GM19397 (cell line): ENCODE measurements around the gene UBE2L5.

Experiments
- ATAC-seq: cut with Tn5 transposase; IDR thresholded peaks from one replicate; pipeline ENCODE4 v1.9.1; 2021; ENCODE audit warnings: mild to moderate bottlenecking, moderate library complexity; ENCODE audit not compliant: unreplicated experiment

The UBE2L5 gene

DNA sequence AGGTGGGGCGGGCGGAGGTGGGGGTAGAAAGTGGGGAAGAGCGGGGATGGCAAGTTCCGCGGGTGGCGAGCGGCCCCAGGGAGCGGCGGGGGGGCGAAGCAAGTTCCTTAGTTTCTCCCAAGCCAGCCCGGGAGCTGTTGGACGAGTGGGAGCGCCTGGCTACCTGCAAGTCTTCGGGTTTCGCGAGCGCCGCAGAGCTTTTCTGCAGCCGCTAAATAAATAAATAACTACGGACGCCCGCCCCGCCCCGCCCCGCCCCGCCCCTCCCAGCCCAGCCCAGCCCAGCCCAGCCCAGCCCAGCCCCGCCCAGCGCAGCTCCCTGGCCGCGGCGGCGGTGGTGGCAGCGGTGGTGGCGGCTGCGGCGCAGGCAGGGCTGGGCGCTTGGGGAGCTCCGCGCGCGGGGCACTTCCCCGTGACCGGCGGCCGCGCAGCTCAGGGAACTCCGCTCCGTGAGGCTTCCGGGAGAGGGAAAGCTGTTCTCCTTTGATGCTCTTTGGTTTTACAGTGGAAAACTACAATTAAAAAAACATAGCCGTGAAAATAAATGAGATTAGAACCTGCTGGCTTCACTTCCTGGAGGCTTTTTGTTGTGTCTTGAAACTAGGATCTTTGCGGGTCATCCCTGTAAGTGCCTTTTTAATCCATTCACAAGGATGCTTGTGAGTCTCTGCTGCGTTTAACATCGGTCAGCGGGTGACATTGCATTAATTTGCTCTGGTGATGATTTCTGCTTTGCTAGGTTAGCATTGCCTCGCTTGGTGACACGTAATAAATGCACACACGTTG lies at the start of gene UBE2L5:
Gene UBE2L5 (plus strand): TSS at position 440 of the 786 bp plus-strand sequence. CDS start 5,498 bp downstream, outside the sequence.
- ATAC-seq = peak; percentile 81

DNA sequence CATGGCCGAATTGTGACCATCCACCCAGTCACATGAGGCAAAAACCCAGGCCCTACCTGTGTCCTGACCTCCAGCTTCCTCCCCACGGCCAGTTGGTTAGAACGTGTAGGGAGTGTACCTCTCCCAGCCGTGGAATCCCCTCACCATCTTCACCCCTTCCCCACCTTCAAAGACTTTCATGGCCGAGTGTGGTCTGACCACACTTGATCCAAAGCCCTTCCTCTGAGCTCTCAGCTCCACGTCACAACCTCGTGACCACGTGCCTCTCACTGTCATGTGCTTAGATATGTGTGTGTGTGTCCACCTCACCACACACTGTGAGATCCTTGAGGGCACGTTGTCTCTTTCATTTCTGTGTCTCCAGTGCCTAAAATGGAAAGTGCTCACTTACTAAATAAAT lies 48.6 kb upstream of the UBE2L5 start:
- no peak for ATAC-seq

DNA sequence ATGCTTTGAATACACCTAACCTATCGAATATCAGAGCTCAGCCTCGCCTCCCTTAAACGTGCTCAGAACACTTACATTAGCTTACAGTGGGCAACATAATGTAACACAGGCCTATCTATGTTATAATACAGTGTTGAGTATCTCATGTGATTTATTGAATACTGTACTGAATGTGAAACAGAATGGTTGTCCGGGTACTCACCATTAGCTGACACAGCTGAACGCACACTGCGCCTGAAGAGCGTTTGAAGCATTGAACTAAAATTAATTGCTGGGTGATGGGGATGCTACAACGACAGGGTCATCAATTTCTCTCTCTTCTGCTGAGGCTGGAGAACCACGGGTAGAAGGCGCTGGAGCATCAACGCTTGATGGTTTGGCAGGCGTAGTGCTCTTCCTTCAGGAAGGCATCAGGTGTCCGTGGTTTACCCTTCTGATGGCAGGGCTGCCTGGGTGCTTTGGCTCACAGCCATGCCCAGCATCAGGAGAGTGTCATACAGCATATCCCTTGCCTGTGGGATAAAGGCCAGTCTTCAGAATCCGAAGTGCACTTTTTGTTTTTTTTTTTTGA lies 46.9 kb upstream of the UBE2L5 start:
- no peak for ATAC-seq

DNA sequence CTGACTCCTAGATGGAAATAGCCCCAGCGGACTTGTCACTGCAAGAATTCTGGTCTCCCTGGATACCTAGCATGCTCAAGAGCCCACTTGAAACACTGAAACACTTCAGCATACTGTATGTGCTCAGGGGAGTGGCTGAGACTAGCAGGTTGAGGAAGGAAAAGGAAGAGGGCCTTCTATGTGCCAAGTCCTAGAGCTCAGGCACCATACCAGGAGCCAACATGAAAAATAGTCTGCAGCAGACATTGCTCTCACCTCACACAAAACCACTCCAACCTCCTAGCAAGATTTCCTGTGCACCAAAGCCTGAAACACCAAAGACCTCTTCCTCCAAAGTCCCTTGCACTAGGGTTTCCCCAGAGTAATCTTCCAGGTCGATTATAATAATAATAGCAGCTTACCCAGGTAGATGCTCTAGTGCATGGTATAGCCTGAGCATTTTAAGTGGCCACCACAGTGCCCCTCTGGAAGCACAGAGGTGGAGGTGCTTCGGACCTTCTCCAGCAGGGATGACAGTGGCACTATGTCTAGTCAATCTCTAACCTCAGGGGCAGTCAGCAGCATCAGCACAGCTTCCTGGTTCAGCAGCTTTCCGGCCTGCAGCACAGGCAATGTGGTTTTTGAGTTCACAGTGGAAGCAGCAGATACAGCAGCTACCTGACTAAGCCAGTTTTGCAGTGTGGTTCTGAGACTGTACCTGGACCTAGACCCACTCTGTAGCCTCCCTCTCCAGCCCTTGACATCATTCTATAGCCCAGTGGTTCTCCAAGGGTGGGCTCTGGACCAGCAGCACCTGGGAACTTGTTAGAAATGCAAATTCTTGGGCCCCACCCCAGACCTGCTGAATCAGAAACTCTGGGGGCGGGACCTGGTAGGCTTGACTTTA lies 45.6 kb upstream of the UBE2L5 start:
- ATAC-seq = peak; percentile 55

DNA sequence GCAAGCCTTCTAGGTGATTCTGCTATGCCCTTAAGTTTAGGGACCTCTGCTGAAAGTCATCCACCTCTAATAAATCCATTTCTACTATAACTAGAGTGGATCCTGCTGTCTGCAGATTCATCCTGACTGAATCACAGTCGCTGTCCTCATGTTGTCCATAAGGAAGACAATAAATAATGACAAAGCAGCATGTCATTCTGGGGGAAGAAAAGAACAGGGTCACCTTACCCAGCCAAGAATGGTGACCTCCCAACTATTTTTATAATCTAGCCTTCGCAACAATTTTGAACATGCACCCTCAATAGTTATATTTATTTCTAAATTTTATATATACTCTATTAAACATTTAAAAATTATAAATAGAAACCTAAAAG lies 45.0 kb upstream of the UBE2L5 start:
- ATAC-seq = no peak

DNA sequence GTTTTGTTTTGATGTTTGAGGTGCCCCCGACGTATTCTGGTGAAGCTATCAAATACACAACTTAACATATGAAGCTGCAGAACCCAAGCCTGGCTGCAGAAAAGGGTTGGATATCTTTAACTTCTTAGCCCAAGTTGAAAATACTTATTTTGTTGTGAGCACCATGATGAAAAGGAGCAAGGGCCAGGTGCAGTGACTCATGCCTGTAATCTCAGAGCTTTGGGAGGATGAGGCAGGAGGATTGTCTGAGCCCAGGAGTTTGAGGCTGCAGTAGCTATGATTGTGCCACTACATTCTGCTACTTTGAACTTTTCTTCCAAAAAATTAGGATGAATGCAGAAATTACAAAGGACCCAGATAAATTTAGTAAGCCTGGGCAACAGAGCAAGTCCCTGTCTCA lies 44.1 kb upstream of the UBE2L5 start:
- no peak for ATAC-seq

DNA sequence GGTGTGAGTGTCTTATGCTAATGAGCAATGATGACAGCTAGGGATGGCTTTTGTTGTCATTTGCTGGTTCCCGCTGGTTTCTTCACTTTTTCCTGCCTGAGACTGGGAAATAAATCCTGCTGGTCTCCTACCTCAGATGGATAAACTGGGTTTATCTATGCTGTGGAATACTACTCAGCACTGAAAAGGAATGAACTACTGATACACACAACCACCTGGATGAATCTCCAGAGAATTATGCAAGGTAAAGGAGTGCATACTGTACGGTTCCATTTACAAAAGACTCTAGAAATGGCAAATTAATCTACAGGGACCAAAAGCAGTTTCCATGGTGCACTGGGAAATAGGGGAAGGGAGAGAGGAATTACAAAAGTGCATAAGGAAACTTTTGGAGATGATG lies 41.2 kb upstream of the UBE2L5 start:
- no peak for ATAC-seq

DNA sequence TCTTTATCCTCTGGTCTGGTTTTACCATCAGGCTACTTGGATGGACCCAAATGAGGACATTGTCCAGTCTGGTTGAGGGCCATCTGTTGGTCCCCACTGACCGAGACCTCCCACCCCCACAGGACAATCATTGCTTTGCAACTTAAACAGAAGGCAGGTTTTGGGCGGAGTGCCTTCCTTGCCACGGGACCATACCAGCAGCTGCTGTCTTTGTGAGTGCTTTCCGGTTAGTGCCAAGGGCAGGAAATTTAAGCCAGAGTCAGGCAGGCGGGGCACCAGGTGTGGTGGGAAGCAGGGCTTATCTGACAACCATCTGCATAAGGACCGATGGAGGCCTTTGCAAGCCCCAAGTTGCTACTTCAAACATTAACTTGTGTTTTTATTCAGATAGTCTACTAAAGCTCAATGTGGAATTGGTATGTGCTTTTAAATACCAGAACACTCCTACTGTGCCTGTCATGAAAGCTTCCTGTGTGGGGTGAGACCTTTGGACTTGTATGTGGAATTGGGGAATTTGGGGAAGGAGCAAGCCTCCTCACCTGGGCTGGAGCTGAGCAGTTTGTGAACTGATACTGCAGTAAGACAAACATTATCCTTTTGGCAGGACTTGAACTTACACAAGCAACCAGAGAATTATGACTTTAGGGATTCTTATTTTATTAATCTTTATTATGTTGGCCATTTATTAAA lies 39.3 kb upstream of the UBE2L5 start:
- ATAC-seq = no peak

DNA sequence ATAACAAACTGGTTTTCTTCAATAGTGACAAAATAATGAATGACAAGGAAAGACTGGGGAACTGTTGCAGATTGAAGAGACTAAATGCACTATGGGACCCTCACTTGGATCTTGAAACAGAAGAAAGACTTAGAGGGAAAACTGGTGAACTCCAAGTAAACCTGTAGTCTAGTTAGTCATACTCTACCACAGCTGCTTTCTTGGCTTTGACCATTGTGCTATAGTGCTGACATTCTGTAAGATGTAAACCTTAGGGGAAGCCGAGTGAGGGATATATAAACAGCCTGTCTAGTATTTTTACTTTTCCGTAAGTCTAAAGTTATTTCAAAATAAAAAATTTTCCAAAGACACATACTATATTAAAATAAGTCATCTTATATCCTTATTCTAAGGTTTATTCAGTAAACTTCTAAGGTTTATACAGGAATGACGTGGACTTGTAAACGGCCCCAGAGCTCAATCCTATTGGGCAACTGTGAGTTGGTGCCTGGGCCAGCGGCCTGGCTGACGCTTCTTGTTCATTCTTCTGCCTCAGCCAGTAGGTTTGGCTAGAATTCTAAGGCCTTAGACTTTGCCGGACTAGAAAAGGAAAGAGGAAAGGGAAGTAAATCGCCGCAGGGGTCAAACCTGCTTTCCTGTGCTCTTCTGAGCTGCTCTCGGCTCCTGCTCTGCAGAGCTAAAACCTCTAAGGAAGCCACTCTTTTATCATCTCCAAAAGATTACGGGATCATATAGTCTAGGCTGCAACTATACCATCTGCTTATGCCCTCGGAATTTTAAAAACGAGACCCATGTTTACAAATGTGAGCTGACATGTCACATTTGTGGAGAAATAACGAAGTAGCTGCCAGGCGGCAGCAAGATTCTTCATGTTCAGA lies 33.6 kb upstream of the UBE2L5 start:
- ATAC-seq = no peak

DNA sequence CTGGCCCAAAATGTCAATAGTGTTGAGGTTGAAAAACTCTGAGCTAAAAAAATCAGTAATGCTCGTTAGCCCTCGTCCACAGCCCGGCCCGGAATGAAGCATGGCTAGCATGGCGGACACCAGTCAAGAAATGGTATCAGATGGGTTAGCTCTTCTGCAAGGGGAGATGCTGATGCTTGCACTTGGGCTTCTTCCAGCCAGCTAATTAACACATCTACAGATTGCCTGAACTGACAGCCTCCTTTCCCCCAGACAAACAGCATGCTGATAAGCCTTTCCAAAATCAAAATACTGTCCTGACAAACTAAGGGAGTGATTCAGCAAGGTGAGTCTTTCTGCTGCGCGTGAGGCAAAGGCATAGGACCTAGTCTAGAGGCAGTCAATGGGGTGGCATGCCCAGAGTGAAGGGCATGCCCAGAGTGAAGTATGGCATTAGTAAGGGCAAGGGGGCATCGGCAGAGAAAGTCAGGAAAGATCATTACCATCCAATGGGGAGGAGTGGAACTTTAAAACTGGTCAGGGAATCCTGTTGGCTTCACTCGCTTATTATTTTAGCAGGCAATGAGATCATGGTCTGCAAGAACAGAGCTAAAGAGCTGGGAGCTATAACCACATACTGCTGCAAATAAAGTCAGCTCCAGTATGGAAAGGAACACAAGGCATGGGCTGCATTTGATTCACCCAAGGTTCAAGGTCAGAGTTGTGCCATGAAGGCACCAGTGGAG lies 30.2 kb upstream of the UBE2L5 start:
- ATAC-seq = no peak

DNA sequence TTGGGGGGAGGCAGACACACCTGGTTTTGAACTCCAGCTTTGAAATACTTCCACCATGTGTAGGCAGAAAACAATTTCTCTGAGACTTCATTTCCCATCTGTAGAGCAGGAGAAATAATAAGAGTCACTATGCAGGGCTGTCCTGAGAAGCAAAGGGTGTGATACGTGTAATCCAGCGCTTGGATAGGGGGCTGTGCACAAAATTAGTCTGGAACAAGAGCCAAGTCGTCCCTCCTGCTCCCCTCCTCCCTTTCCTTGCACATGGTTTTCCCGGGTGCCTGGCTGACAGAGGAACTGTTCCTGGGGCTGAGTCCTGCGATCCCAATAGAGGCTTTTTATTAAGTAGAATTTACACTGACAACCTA lies 29.6 kb upstream of the UBE2L5 start:
- ATAC-seq = no peak

DNA sequence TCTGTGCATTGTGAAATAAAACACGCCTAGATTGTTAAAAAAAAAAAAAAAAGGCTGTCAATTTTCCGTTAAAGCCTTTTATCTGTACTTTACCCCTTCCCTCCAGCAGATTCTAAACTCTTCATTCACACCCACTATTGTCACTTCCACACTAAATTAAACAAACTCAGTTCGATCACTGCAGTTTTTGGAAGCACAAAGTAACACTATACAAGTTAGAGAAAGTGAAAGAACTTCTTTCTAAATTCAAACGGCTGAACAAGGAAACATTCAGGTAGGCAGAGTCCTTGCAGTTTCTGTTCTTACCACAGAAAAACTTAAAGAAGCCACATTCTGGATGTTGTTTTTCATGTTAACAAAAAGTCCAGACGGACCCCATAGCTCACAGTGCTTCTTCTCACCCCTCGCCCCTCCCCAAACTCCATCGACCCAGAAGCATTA lies 27.5 kb upstream of the UBE2L5 start:
- peak; percentile 62 for ATAC-seq

DNA sequence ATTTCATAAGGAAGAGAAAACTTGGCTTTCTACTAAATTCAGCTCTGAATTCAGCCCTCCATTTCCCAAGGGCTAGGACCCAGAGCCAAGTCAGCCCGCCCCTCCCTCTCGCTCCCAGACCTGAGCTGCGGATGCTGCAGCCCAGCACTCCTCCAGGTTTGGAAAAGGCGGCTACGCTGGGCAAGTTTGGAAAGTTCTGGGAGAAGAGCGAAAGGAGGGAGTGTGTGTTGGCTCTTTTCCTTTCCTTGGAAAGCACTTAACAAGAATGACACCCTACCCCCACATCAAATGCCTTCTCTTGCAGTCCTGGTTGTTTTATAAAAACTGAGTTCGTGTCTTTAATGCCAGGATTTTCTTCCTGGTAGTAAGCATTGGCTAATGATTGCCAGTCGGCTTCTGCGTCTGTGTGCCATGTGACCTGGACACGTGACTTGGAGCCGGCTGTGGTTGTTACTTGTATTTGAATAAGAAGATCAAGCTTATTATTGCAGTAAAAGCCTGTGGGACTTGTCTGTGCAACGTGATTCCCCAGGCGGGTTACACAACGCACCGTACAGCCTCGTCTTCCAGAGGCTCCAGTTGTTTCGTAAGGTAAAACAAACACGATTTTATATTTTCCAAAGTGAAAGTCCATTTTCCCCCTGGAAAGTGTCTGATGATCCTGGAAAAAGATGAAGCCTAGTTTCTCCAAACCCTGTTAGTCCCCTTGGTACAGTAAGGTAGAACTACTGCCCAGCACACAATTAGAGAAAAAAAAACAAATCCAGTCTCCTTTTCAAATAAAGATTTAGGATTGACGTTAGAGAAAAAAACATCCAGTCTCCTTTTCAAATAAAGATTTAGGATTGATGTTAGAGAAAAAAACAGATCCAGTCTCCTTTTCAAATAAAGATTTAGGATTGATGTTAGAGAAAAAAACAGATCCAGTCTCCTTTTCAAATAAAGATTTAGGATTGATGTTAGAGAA lies 26.8 kb upstream of the UBE2L5 start:
- ATAC-seq = peak; percentile 59

DNA sequence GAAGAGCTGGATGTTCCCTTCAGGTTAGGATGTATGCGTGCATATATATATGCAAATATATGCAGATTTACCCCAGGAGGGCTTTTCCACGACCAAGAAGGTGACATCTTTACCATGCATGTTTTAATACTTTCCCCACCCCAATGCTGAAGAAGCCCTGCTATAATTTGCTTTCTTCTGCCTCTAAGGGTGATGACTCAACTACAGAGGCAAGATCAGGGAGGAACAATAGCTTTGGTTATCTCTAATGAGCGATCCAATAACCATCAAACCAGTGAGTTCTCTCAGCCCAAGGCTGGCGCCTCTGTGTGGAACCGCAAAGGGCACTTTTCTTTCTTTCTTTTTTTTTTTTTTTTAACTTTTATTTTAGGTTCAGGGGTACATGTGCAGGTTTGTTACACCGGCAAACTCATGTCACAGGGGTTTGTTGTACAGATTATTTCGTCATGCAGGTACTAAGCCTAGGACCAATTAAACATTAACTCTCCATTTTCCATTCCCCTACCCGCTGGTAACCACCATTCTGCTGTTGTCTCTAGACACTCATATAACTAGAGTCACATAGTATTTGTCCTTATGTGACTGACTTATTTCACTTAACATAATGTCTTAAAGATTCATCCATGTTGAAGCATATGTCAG lies 25.7 kb upstream of the UBE2L5 start:
- ATAC-seq = no peak

DNA sequence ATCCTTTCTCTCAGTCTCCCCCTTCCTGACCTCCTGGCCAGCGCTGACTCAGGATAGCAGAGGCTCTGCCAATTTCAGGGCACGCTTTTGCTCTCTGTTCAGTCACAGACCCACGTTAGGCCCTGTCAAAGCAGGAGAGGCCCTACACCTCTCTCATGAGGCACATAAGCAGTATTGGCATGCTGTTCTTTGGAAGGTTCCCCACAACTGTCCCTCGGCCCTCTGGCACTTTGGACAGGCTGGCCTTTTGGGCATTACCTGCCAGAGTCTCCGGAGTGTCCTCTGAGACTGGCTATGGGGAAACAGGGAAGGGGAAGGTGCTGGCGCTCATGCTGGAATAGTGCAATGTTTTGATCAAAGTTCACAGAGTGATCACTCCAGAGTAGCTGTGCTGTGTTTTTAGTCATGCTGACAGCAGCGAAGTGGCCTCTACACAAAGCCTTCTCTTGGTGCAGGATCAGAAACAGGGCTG lies 23.7 kb upstream of the UBE2L5 start:
- no peak for ATAC-seq

DNA sequence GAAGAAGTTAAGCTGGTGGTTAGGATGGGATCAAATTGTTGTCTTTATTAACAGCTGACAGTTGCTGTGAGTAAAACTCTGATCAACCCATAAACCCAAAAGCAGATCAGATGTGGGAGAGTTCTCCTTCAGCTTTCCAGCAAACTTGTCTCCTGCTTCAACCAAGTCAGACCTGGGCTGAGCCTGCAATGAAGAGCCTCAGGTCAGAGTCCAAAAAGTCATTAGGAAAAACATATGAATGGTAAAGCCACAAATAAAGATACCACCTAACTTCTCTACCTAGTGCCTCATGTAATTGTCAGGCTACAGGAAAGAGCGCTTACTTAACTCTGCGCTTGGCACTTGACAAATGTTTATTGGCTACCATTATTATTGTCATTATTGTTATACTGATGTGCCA lies 21.9 kb upstream of the UBE2L5 start:
- ATAC-seq = no peak

DNA sequence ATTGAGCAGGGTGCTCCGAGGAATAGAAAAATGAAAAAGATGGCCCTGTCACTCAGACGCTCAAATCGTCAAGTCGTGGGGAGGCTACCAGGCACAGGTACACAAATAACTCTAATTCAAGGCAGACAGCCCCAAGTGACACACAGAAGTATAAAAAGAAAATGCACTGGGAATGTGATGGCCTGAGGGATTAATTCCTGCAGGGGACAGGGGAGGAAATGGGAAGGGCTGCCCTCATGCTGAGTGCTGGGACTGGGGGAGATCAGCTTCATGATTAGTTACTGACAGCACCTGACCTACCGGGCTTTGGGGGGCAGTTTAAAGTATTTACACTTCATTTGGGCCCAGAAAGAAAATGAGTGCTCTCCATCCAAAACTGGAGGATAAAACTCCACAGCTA lies 20.9 kb upstream of the UBE2L5 start:
- ATAC-seq = no peak

DNA sequence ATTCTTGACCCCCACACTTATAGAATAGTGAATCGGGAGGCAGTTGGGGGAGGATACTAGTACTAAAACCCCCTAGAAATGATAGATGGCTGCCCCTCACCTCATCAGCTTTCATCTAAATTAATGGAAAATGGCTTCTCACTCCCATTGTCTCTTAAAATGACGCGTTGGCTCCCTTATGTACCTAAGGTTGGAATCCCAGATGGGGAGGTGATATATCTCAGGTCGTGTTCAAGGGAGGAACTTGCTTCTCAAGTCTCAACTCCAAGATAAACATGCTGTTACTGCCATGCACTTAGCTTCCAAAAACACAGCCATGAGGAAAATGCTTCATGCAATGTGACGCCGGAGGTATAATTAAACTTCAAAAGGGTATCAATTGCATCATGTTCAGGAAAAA lies 18.8 kb upstream of the UBE2L5 start:
- ATAC-seq = no peak
